Measurements from ENCODE around the gene NSMCE4A.
"Not testable (repeated sequence)": the region's sequence is repeated elsewhere in the genome, so short reads cannot be mapped to it uniquely, and the experiment has no call there.

Gene NSMCE4A

GRCh38 chr10:121974535-121975294 is at the start of gene NSMCE4A:
Gene NSMCE4A, minus strand, starts transcription at chr10:121975217. Its CDS starts 52 bp downstream, at chr10:121975165.
- peak within 1 kb of the TSS; percentile 76 for H3K4me3 ChIP-seq (ENCODE audit: low read depth, low read length)
- peak; percentile 22 for DNase-seq (ENCODE audit: low read depth)

- H3K4me3 ChIP-seq (ENCODE audit: low read depth, low read length); DNase-seq (ENCODE audit: low read depth): not testable (repeated sequence)
Observed at GRCh38 chr10:122023257-122023656, 48.2 kb upstream of the NSMCE4A start.

GRCh38 chr10:122022276-122022675 is 47.3 kb upstream of the NSMCE4A start:
- H3K4me3 ChIP-seq (ENCODE audit: low read depth, low read length), result no peak overlapping the region
- no peak for DNase-seq (ENCODE audit: low read depth)

GRCh38 chr10:122021828-122022227 is 46.8 kb upstream of the NSMCE4A start:
- no peak overlapping the region for H3K4me3 ChIP-seq (ENCODE audit: low read depth, low read length)
- no peak for DNase-seq (ENCODE audit: low read depth)

- H3K4me3 ChIP-seq (ENCODE audit: low read depth, low read length), result no peak overlapping the region
- DNase-seq (ENCODE audit: low read depth), result no peak
Observed at GRCh38 chr10:122021379-122021778, 46.4 kb upstream of the NSMCE4A start.

- H3K4me3 ChIP-seq (ENCODE audit: low read depth, low read length), result no peak overlapping the region
- no peak for DNase-seq (ENCODE audit: low read depth)
Observed at GRCh38 chr10:122020226-122020625, 45.2 kb upstream of the NSMCE4A start.

GRCh38 chr10:122019414-122019975 is 44.5 kb upstream of the NSMCE4A start:
- no peak overlapping the region for H3K4me3 ChIP-seq (ENCODE audit: low read depth, low read length)
- no peak for DNase-seq (ENCODE audit: low read depth)

- DNase-seq (ENCODE audit: low read depth), result no peak
- no peak overlapping the region for H3K4me3 ChIP-seq (ENCODE audit: low read depth, low read length)
Observed at GRCh38 chr10:122018951-122019413, 44.0 kb upstream of the NSMCE4A start.

- no peak for DNase-seq (ENCODE audit: low read depth)
- H3K4me3 ChIP-seq (ENCODE audit: low read depth, low read length), result no peak overlapping the region
Observed at GRCh38 chr10:122018491-122018890, 43.5 kb upstream of the NSMCE4A start.

- DNase-seq (ENCODE audit: low read depth); H3K4me3 ChIP-seq (ENCODE audit: low read depth, low read length): not testable (repeated sequence)
Observed at GRCh38 chr10:122017926-122018325, 42.9 kb upstream of the NSMCE4A start.

GRCh38 chr10:122014652-122015248 is 39.7 kb upstream of the NSMCE4A start:
- DNase-seq (ENCODE audit: low read depth), result no peak
- no peak overlapping the region for H3K4me3 ChIP-seq (ENCODE audit: low read depth, low read length)

GRCh38 chr10:122013311-122013780 is 38.3 kb upstream of the NSMCE4A start:
- no peak for DNase-seq (ENCODE audit: low read depth)
- no peak overlapping the region for H3K4me3 ChIP-seq (ENCODE audit: low read depth, low read length)

GRCh38 chr10:122012731-122013130 is 37.7 kb upstream of the NSMCE4A start:
- DNase-seq (ENCODE audit: low read depth), result no peak
- no peak overlapping the region for H3K4me3 ChIP-seq (ENCODE audit: low read depth, low read length)

GRCh38 chr10:122010405-122011050 is 35.5 kb upstream of the NSMCE4A start:
- H3K4me3 ChIP-seq (ENCODE audit: low read depth, low read length), result no peak overlapping the region
- no peak for DNase-seq (ENCODE audit: low read depth)

- DNase-seq (ENCODE audit: low read depth), result no peak
- no peak overlapping the region for H3K4me3 ChIP-seq (ENCODE audit: low read depth, low read length)
Observed at GRCh38 chr10:122007415-122007814, 32.4 kb upstream of the NSMCE4A start.

- no peak overlapping the region for H3K4me3 ChIP-seq (ENCODE audit: low read depth, low read length)
- no peak for DNase-seq (ENCODE audit: low read depth)
Observed at GRCh38 chr10:122001698-122002097, 26.7 kb upstream of the NSMCE4A start.

- DNase-seq (ENCODE audit: low read depth), result no peak
Observed at GRCh38 chr10:121999301-121999700, 24.3 kb upstream of the NSMCE4A start.

GRCh38 chr10:121998462-121998861 is 23.4 kb upstream of the NSMCE4A start:
- no peak for DNase-seq (ENCODE audit: low read depth)
- H3K4me3 ChIP-seq (ENCODE audit: low read depth, low read length), result no peak overlapping the region

More at GRCh38 chr10:121999301-121999700, 24.3 kb upstream of the NSMCE4A start:
- H3K4me3 ChIP-seq (ENCODE audit: low read depth, low read length), result no peak overlapping the region

GRCh38 chr10:121994429-121994941 is 19.5 kb upstream of the NSMCE4A start:
- no peak overlapping the region for H3K4me3 ChIP-seq (ENCODE audit: low read depth, low read length)
- no peak for DNase-seq (ENCODE audit: low read depth)

- not testable (repeated sequence) for H3K4me3 ChIP-seq (ENCODE audit: low read depth, low read length); DNase-seq (ENCODE audit: low read depth)
Observed at GRCh38 chr10:121991727-121992126, 16.7 kb upstream of the NSMCE4A start.
